Osteoblast (primary cell): ENCODE data around the gene PGC. TPM values are rescaled to one million over a fixed set of nuclear protein-coding genes. Genes with fewer than 3 reads are reported as not detected.

Source experiments
- DNase-seq: peaks from one replicate; pipeline ENCODE4 v3.0.0; 2011; ENCODE audit warnings: low spot score, mixed read lengths; ENCODE audit not compliant: insufficient read length; ENCODE audit errors: missing footprints
- H2AFZ ChIP-seq: 2 replicates; pipeline ENCODE4 v1.6.0; 2011; ENCODE audit warnings: mild to moderate bottlenecking, low read length
- H3K27ac ChIP-seq: 2 replicates; pipeline ENCODE4 v1.5.1; 2011; ENCODE audit warnings: mild to moderate bottlenecking, low read depth, low read length, moderate library complexity
- H3K27me3 ChIP-seq: 2 replicates; pipeline ENCODE4 v1.6.0; 2012; ENCODE audit warnings: mild to moderate bottlenecking, control low read depth, inconsistent platforms, low read length, moderate library complexity; ENCODE audit not compliant: insufficient read depth
- H3K36me3 ChIP-seq: 2 replicates; pipeline ENCODE4 v1.5.1; 2011; ENCODE audit warnings: mild to moderate bottlenecking, low read length, control low read depth, moderate library complexity; ENCODE audit not compliant: insufficient read depth
- H3K4me1 ChIP-seq: 2 replicates; pipeline ENCODE4 v1.5.1; 2011; ENCODE audit warnings: mild to moderate bottlenecking, low read length, control low read depth, moderate library complexity; ENCODE audit not compliant: insufficient read depth
- H3K4me2 ChIP-seq: 2 replicates; pipeline ENCODE4 v1.6.0; 2011; ENCODE audit warnings: mild to moderate bottlenecking, low read length; ENCODE audit not compliant: insufficient read depth
- H3K4me3 ChIP-seq: fragments of 200-600 bp; sonication (generic); 3 replicates; pipeline ENCODE4 v1.5.1; 2012; ENCODE audit warnings: mild to moderate bottlenecking, low read length, inconsistent platforms; ENCODE audit not compliant: insufficient read depth
- H3K79me2 ChIP-seq: 2 replicates; pipeline ENCODE4 v1.6.0; 2012; ENCODE audit warnings: mild to moderate bottlenecking, low read length, control low read depth, inconsistent platforms; ENCODE audit not compliant: insufficient read depth
- H3K9me3 ChIP-seq: 2 replicates; pipeline ENCODE4 v1.5.1; 2011; ENCODE audit warnings: low read depth, low read length, control low read depth
- H4K20me1 ChIP-seq: 2 replicates; pipeline ENCODE4 v1.6.0; 2012; ENCODE audit warnings: mild to moderate bottlenecking, low read length, control low read depth; ENCODE audit not compliant: insufficient read depth
- total RNA-seq: library from RNA; depleted of rRNA; stranded (reverse); fragments of >200 nt; gene quantifications from 2 replicates; pipeline ENCODE4 v1.2.3, GENCODE V29; 2012
- TF ChIP-seq, protein P1 (sequence below): IDR thresholded peaks from 2 replicates; pipeline ENCODE4 v1.5.1; 2011; ENCODE audit warnings: mild to moderate bottlenecking, low read depth, low read length, moderate library complexity; ENCODE audit errors: extremely low read depth

PGC gene
- total RNA-seq, 1 donor: not detected

DNA sequence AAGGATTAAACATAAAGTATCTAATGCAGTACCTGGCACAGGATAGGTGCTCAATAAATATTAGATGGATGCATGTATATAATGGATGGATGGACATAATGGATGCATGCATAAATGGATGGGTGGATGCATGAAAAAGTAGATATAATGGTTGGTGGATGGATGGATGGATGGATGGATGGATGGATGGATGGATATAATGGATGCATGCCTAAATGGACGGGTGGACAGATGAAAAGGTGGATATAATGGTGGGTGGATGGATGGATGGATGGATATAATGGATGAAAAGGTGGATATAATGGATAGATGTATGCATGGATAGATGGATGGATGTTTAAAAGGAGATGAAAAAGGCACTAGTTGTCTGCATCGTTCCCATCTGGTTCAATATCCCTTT, 37.8 kb downstream of the PGC start:
- peaks cover 8% of the 10 kb centered on the region for H3K79me2 ChIP-seq
- H3K9me3 ChIP-seq: no peaks in the 10 kb centered on the region
- no peaks in the 10 kb centered on the region for H3K27me3 ChIP-seq
- H3K27ac ChIP-seq: no peak overlapping the region
- H3K4me1 ChIP-seq: peaks cover 42% of the 10 kb centered on the region
- no peak for DNase-seq
- peaks cover 28% of the 10 kb centered on the region for H4K20me1 ChIP-seq
- H2AFZ ChIP-seq: no peak overlapping the region
- H3K4me2 ChIP-seq: no peak overlapping the region
- H3K4me3 ChIP-seq: no peak overlapping the region
- no peaks in the 10 kb centered on the region for H3K36me3 ChIP-seq
- TF ChIP-seq, protein P1, sequence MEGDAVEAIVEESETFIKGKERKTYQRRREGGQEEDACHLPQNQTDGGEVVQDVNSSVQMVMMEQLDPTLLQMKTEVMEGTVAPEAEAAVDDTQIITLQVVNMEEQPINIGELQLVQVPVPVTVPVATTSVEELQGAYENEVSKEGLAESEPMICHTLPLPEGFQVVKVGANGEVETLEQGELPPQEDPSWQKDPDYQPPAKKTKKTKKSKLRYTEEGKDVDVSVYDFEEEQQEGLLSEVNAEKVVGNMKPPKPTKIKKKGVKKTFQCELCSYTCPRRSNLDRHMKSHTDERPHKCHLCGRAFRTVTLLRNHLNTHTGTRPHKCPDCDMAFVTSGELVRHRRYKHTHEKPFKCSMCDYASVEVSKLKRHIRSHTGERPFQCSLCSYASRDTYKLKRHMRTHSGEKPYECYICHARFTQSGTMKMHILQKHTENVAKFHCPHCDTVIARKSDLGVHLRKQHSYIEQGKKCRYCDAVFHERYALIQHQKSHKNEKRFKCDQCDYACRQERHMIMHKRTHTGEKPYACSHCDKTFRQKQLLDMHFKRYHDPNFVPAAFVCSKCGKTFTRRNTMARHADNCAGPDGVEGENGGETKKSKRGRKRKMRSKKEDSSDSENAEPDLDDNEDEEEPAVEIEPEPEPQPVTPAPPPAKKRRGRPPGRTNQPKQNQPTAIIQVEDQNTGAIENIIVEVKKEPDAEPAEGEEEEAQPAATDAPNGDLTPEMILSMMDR: no peak

DNA sequence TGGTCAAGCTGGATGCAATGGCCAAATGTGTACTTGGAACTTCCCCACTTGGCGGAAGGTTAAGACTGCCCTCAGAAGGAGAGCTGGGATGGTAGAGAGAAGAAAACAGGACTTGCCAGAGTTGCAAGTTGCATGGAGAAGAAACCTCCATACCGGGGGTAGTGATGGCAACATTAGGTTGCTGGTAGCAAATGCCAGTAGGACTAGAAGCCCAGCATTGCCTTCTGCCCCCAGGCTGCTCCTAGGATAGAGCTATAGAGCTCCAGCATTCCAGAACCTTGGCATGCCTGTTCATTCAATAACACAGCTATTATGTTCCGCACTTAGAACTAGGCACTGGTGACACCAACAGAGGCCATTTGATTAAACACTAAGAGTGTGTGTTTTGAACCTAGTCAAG, 38.3 kb downstream of the PGC start:
- TF ChIP-seq, protein P1: no peak
- Histone ChIP-seq H4K20me1 (peaks cover 23% of the 10 kb centered on the region), H3K27me3 (no peaks in the 10 kb centered on the region), H3K4me1 (peaks cover 38% of the 10 kb centered on the region), H3K9me3 (no peaks in the 10 kb centered on the region), H3K27ac (no peak overlapping the region), H3K36me3 (no peaks in the 10 kb centered on the region), H2AFZ (no peak overlapping the region), H3K79me2 (peaks cover 12% of the 10 kb centered on the region), H3K4me2 (no peak overlapping the region), H3K4me3 (no peak overlapping the region)
- DNase-seq: no peak

DNA sequence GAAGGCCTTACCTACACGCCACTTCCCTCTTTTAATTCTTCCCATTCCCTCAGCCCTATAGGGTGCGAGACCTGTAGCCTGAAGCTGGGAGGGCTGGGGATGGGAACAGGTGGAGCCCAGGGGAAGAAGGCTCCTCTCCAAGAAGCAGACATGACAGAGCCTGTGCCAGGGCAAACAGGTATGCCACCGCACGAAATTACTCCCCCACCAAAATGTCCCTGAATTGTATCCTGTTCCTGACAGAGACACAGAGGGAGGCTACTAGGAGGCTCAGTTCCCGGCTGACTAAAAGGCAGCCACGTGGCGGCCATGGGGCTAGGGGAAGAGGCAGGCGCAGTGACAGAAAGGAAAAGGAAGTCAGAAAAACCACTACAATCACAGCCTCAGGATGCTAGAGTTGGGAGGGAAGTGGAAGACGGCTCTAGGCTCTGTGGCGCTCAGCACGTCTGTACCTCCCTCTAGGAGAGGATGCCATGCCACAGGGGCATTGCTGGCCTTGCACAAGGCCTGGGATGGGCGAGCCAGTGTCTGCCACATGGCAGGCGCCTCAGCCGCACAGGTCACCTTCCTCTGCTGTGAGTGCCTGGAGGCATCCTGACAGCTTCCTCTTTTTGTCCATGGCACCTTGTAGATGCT, 39.5 kb downstream of the PGC start:
- DNase-seq: no peak
- H4K20me1 ChIP-seq: peaks cover 16% of the 10 kb centered on the region
- peaks cover 17% of the 10 kb centered on the region for H3K79me2 ChIP-seq
- H3K36me3 ChIP-seq: no peaks in the 10 kb centered on the region
- peaks cover 26% of the 10 kb centered on the region for H3K4me1 ChIP-seq
- H3K4me2 ChIP-seq: no peak overlapping the region
- H3K27me3 ChIP-seq: no peaks in the 10 kb centered on the region
- no peaks in the 10 kb centered on the region for H3K9me3 ChIP-seq
- H2AFZ ChIP-seq: no peak overlapping the region
- no peak overlapping the region for H3K27ac ChIP-seq
- no peak overlapping the region for H3K4me3 ChIP-seq
- TF ChIP-seq, protein P1: no peak

DNA sequence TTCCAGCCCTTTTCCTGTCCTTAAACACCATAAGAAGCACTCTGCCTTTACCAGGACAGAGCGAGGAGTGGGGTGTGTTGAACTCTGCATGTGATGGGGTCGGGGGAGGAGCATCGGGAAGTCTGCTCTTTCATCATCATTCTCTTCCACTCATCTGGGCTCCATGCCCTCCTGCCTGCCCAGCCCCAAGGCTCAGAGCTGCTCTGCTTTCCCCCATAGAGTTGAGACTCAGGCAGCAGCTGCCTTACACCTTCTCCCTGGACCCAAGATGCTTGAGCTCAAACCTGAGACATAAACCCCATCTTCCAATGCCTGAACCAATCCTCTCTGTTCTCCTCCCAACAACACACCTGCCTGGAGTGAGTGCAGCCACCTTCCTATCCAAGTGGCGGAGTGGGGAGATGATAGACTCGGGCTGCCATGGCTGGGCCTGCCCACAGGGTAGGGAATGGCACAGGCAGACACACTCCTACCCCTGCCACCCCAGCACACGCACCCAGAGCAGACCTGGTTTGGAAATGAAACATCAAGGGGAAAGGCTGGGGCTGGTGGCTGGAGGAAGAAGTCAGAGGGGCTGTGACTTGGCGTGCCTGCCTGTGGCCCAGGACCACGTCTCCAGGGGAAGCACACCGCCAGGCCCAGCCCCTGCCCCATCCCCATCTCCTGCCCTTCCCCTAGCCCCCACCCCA, 40.2 kb downstream of the PGC start:
- Histone ChIP-seq H3K36me3 (no peaks in the 10 kb centered on the region), H3K4me2 (peak overlapping the region; percentile 30), H3K79me2 (peaks cover 17% of the 10 kb centered on the region), H3K27me3 (no peaks in the 10 kb centered on the region), H3K9me3 (no peaks in the 10 kb centered on the region), H3K27ac (peak overlapping the region; percentile 51), H3K4me3 (no peak overlapping the region), H4K20me1 (peaks cover 15% of the 10 kb centered on the region), H3K4me1 (peaks cover 19% of the 10 kb centered on the region), H2AFZ (no peak overlapping the region)
- peak; percentile 91 for DNase-seq
- TF ChIP-seq, protein P1: no peak
